Glomerular endothelial cell (primary cell): ENCODE data around the gene MELK. TPM values are rescaled to one million over a fixed set of nuclear protein-coding genes. Genes with fewer than 3 reads are reported as not detected.

ENCODE experiments used
- DNase-seq: peaks from one replicate; pipeline ENCODE4 v3.0.0-alpha.2; 2011; ENCODE audit warnings: low read depth, low spot score; ENCODE audit errors: extremely low read depth
- total RNA-seq: library from RNA; depleted of rRNA; stranded (reverse); fragments of >200 nt; gene quantifications from 2 replicates; pipeline ENCODE4 v1.2.3, GENCODE V29; 2015

MELK gene
- total RNA-seq, 1 donor from 2014 or later = 14.7 TPM

DNA sequence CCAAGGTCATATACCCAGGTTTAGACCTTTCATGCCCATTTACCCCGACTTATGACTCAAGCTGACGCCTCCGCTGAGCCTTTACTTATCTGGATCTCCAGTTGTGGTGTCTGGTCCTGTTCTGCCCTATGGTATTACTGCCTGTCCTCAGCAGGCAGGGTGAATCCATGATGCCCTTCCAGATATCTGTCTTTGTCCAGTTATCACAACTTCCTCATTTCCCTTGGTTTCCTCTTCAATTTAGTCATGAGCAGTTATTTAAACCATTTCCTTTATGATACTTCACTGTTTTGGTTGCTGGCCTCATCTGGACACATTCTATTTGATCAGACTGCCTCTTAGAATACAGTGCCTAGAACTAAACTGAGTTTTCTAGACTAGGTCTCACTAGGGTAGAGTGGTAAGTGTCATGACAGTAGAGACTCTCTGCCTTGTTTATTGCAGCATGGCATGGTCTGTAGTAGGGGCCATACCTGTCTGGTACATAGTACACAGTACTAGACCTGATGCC is 93.3 kb downstream of the MELK start:
- DNase-seq = peak; percentile 69

DNA sequence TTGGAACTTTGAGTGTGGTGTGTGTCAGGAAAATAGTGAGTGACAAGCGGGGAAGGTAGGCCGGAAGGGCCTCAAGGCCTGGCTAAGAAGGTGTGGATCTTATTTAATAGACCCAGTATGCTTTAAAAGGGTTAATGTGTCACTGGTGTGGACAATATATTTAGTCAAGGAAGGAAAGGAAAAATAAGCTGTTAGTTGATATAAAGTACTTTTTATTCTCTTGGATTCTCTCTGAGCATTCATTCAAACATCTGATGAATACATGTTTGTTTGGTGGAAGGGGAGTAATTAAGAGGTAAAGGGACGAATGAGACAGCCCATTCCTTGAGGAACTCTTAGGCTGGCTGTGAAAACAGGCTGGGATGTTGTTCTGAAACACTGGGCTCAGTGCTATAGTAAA is 98.9 kb downstream of the MELK start:
- no peak for DNase-seq

DNA sequence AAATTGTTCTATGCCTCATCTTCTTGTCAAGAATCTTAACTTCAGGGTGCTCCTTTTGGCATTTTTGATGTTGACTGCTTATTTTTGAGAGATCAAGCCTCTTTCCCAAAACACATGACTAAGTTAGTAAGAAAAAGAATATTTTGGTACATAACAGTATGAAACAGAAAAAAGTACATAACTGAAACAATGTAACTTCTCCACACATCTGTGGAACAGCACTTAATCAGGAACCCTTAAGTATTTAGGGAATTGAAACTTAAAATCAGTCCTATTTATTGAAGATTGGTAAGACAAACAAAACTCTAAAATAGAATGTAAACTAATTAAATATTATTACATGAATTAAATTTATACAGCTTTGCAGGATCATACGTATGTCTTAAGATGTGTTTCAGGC is 103.4 kb downstream of the MELK start:
- no peak for DNase-seq

DNA sequence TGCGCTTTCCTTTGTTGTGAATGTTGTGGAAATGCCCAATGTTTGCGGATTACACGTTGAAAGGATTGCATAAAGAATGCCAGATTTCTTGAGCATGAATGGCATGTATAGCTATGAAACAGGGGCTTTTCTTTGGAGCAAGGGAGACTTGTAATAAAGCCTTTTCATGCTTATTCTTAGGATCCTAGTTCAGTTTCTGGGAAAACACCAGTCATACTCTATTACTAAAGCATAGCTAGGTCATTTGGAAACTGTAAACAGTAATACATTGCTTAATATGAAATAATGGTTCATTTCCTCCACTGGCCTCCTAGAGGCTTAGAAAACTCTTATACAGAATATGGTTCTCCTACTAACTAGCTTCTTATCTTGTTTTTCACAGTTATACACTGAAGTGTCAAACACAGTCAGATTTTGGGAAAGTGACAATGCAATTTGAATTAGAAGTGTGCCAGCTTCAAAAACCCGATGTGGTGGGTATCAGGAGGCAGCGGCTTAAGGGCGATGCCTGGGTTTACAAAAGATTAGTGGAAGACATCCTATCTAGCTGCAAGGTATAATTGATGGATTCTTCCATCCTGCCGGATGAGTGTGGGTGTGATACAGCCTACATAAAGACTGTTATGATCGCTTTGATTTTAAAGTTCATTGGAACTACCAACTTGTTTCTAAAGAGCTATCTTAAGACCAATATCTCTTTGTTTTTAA is 104.2 kb downstream of the MELK start:
- no peak for DNase-seq

DNA sequence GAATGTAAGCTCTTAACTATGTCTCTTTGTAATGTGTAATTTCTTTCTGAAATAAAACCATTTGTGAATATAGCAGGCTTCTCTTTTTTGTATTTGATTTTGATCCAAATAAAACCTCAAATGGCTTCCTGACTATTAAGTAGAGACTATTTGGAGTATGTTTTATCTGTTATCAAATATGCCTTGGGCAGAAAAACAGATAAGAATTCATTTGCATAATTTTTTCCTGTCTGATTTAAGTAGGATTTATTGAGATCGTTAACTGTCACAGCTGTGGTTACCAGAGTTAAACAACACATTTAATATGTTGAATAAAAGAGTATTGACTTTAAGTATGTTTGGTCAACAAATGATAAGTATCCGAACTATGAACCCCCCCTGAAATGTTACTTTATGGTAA is 104.9 kb downstream of the MELK start:
- DNase-seq = no peak

DNA sequence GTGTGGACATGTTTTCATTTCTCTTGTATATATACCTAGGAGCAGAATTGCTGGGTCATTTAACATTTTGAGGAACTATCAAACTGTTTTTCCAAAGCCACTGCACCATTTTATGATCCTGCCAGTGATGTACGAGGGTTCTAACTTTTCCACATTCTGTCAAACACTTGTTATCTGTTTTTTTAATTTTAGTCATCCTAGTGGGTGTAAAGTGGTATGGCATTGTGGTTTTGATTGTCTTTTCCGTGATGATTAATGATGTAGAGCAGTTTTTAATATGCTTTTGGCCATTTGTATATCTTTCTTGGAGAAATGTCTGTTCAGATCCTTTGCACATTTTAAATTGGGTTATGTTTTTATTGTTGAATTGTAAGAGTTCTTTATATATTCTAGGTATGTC is 107.0 kb downstream of the MELK start:
- DNase-seq = no peak

DNA sequence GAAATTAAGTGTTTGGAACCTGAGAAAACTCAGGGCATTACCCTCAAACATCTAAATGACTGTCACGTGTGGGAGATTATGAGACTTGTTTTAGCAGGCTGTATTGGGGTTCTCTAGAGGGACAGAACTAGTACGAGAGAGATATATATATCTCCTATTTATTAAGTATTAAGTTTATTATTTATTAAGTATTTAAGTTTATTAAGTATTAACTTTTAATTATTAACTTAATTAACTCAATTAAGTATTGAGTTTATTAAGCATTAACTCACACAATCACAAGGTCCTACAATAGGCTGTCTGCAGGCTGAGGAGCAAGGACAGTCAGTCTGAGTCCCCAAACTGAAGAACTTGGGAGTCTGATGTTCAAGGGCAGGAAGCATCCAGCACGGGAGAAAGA is 113.8 kb downstream of the MELK start:
- no peak for DNase-seq

DNA sequence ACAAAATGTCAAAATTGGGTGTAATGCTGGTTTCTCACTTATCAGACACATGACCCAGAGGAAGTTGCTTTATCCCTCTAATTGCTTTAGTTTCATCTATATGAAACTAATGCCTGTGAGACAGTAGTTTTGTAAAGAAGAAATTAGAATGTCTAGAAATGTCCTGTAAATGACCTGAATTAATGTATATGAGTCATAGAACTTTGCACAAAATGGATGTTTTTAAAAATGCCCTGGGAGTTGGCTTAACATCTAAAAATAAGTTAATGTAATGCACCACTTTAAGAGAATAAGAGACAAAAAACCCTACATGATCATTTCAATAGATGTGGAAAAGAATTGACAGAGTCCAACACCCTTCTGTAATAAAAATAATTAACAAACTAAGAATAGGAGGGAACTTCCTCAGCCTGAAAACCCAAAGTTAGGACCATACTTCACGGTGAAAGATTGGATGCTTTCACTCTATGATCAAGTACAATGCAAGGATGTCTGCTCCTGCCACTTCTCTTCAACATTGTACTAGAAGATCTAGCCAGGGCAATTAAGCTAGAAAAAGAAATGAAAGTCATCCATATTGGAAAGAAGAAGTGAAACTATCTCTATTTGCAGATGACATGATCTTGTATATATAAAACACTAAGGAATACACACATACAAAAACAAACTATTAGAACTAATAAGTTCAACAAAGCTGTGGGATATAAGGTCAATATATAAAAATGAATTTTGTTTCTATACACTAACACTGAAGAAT is 117.9 kb downstream of the MELK start:
- no peak for DNase-seq

DNA sequence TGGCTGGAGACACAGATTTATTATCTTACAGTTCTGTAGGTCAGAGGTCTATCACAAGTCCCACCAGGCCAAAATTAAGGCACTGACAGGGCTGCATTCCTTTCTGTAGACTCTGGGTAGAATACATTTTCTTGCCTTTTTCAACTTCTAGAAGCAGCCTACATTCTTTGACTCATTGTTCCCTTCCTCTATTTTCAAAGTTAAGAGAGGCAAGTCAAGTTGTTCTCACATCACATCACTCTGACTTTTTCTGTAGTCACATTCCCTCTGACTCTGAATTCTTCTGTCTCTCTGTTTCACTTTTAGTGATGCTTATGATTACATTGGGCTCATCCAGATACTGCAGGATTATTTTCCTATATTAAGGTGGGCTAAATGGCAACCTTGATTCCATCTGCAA is 119.0 kb downstream of the MELK start:
- no peak for DNase-seq

DNA sequence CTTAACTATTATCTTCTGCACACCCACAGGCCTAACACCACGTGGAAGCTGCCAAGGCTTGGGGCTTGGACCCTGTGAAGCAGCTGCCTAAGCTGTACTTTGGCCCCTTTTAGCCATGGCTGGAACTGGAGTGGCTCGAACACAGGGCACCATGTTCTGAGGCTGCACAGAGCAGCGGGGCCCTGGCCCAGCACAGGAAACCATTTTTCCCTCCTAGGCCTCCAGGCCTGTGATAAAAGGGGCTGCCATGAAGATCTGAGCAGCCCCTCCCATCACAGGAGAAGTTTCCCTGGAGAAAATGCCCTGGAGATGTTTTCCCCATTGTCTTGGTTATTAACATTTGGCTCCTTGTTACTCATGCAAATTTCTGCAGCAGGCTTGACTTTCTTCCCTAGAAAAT is 126.3 kb downstream of the MELK start:
- no peak for DNase-seq

DNA sequence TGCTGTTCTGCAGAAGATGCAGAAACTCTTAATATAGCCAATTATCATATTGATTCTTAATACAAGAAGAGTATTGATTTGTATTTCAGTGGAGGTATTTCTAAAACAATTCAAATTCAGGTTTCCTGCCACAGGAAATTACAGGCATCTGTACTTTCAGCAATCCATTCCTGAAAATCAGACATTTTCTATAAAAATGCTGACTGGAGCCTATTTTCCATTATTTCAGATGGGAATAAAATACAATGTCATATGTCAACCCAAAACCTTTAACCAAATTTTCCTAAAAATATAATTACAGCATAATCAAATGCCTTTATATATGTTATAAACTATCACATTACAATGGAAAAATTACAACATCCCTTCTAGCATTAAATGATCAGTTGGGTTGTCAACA is 131.5 kb downstream of the MELK start:
- DNase-seq = no peak

DNA sequence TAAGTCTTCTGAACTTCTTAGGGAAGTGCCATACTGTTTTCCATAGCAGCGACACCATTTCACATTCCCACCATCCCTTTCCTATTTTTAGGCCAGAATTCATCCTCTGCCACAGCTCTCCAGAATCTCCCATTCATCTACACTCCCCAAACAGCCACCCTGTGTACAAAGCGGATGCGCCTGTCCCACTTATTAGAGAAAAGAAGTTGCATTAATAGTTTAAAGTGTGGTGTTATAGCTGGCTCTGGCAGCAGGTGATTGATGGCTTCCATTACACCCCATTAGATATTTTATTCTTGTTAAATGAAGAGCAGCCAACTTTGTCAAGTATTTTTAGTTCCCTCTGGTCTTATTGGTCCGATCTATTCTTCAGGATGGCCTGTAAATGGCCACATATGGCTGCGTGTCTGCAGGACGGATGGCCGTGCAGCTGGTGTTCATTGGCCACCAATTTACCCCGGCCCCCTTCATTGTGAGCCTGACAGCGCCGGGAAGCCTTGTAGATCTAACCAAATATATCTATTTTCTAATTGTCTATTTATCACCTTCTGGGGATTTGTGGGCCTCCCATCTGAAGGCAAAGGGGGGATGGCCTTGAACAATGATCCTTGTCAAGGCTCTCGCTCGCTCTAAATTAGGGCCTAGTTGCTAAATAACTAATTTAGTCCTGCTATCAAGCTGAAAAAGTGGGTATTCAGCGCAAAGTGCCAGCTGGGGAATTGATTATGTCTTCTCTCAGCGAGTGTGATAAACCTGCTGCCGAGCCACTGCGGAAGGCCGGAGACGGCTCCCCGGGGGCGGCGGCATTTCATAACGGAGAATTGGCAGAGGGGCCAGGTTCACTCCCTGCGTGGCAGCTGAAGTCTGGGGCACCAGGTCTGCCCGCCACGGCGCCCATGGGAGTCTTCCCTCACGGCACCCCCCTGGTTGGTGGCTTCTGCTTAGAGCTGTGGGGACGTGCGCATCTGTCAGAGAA is 141.1 kb downstream of the MELK start:
- DNase-seq = no peak

DNA sequence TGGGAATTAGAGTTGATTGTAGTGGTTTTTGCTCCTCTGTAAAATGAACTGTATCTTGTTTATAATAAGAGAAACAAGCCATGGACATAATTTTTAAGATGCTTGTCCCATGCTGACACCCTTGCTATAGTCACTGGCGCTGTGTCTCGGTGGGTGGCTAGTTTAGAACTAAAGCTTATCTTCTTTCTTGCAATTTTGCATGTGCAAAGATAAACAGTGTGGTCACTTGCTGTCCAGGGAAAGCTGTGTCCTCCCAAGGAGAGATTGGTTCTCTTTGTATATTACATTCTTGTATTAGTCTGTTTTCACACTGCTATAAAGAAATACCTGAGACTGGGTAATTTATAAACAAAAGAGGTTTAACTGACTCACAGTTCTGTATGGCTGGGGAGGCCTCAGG is 143.8 kb downstream of the MELK start:
- no peak for DNase-seq

DNA sequence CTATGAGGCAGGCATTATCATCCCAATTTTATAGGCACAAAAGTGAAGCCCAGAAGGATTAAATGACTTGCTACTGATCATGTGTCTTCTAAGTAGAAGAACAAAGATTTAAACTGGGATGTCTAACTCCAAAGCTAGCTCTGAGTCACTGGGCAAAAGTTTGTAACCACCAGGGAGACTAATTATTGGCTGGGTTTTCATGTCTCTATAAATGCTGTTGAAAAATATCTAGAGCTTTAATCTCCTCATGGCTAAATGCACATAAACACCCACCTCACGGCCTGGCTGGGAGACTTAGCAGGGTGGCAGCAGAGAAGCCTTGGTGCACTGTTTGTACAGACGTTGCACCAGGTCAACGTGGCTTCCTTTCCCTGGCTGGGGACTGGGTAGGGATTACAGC is 144.6 kb downstream of the MELK start:
- no peak for DNase-seq

DNA sequence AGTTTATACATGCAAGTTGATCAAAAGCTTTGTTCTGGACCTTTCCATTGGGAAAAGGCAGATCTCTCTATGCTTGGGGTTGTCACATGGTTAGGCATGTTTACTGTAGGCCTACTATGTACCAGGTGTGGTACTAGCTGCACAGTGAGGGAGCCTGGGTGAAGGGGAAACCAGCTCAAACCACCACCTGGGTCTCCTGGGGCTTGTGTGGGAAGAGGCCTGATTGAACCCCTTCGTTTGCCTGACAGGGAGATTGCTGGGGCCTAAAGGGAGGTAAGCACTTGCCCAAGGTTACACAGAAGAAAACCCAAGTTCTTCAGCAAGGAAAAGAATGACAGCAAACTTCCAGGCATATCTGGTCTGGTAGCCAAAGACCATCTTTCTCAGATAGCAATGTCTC is 145.9 kb downstream of the MELK start:
- no peak for DNase-seq

DNA sequence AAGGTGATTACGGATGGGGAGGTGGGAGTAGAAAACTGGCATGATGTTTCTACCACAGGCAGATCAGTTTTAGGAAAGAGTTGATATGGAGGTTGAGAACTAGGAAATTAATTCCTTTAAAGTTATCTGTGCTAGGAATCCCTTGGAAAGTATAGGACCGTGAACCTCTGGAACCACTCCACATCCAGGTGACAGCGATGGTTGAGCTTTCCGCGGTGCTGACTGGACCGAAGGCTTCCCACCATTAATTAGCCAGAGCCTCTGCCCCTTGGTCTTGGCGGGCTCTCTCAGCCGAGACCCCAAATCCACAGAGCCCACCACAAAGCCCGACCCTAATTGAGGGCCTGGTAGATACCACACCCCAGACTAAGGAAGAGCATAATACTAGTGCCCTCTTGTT is 147.3 kb downstream of the MELK start:
- no peak for DNase-seq

DNA sequence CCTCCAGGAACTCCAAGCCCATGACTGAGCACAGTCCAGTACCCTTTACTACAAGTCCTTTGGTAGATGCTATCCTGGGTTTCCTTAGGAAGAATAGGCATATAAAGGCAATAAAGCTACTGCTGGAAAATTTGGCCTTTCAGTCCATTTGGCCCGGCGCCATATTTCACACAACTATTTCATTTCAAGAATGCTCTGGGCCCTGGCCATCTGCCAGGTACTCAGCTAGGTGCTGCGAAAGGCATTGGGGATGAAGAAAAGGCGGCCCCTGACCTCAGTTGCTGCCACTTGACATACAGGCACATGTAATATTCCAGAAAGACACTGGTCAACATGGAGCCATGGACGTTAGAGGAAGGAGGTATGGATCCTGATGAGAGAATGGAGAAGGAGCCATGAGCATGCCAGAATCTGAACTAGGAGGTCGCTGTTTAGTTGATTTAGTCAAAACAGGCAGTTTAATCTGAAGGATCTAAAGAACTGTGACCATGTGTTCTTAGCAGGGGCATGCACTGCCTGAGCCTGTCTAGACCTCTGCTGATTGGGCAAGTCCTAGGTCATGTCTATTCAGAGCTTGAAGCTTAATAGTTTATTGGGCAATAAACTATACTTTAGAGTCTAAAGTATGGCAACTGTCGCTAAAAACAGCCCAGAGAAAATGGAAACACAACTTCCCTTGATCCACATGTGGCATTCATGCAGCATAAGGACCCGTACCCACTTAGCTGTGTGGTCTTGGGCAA is 149.3 kb downstream of the MELK start:
- no peak for DNase-seq

DNA sequence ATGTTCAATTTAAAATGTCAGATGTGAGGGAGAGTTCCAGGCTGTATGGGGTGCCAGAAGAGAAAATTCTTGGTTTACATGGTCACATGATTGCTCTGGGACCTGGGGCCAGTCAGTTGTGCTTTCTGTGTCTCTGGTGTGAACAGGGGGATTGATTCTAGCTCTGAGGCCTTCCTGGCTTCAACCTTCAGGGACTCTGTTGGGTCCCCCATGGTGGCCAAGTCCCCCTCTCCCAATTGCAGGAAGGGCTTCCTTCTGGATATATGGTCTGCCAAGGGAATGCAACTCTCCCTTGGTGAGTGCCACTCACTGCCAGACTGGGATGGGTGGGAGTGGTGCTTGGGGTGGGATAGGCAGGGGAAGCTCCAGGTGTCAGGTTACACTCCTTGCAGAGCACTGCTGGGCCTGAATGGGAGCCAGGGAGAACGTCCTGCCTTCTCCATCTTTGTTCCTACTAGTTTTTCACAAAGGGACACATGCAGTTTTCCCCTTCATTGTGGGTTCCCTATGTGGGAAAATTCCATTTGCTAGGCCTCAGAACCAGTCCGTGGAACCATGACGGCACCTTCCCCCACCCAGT is 153.2 kb downstream of the MELK start:
- DNase-seq = no peak
